ENCODE results near the gene KCNA10.

The KCNA10 gene

GRCh38 chr1:110533230-110533629 lies 14.3 kb upstream of the KCNA10 start:
- TF ChIP-seq SIN3A (IDR thresholded peaks at IDR 0.05; ENCODE audit: borderline replicate concordance, insufficient read depth, low read length), result no peak

- TF ChIP-seq POLR2AphosphoS5 (IDR thresholded peaks at IDR 0.05; ENCODE audit: low read depth, low read length), result no peak
- no peak for TF ChIP-seq TAF1 (IDR thresholded peaks at IDR 0.05; ENCODE audit: borderline replicate concordance, insufficient read depth, low read length)
- TF ChIP-seq SIN3A (IDR thresholded peaks at IDR 0.05; ENCODE audit: borderline replicate concordance, insufficient read depth, low read length), result no peak
- no peak for TF ChIP-seq FOXP2 (optimal IDR thresholded peaks at IDR 0.05; ENCODE audit: borderline replicate concordance, extremely low read depth, extremely low read length, insufficient read depth)
- TF ChIP-seq REST (IDR thresholded peaks at IDR 0.05; ENCODE audit: insufficient read depth in 1 of 2, low read depth in 2 of 2, low read length in 2 of 2), result no peak
Measured at GRCh38 chr1:110529011-110529410, 10.0 kb upstream of the KCNA10 start.

- TF ChIP-seq TAF1 (IDR thresholded peaks at IDR 0.05; ENCODE audit: borderline replicate concordance, insufficient read depth, low read length), result no peak
Measured at GRCh38 chr1:110526201-110526780, 7.3 kb upstream of the KCNA10 start.

GRCh38 chr1:110525249-110525595 lies 6.2 kb upstream of the KCNA10 start:
- TF ChIP-seq POLR2AphosphoS5 (IDR thresholded peaks at IDR 0.05; ENCODE audit: low read depth, low read length), result no peak
- TF ChIP-seq SIN3A (IDR thresholded peaks at IDR 0.05; ENCODE audit: borderline replicate concordance, insufficient read depth, low read length), result no peak
- TF ChIP-seq REST (IDR thresholded peaks at IDR 0.05; ENCODE audit: insufficient read depth in 1 of 2, low read depth in 2 of 2, low read length in 2 of 2), result no peak

- TF ChIP-seq POLR2AphosphoS5 (IDR thresholded peaks at IDR 0.05; ENCODE audit: low read depth, low read length) (no peak), FOXP2 (optimal IDR thresholded peaks at IDR 0.05; ENCODE audit: borderline replicate concordance, extremely low read depth, extremely low read length, insufficient read depth) (no peak), REST (IDR thresholded peaks at IDR 0.05; ENCODE audit: insufficient read depth in 1 of 2, low read depth in 2 of 2, low read length in 2 of 2) (no peak), SIN3A (IDR thresholded peaks at IDR 0.05; ENCODE audit: borderline replicate concordance, insufficient read depth, low read length) (no peak), TAF1 (IDR thresholded peaks at IDR 0.05; ENCODE audit: borderline replicate concordance, insufficient read depth, low read length) (no peak)
Measured at GRCh38 chr1:110524311-110525248, 5.6 kb upstream of the KCNA10 start.

- TF ChIP-seq SIN3A (IDR thresholded peaks at IDR 0.05; ENCODE audit: borderline replicate concordance, insufficient read depth, low read length) (no peak), REST (IDR thresholded peaks at IDR 0.05; ENCODE audit: insufficient read depth in 1 of 2, low read depth in 2 of 2, low read length in 2 of 2) (no peak)
Measured at GRCh38 chr1:110523011-110523410, 4.0 kb upstream of the KCNA10 start.

All from PFSK-1 (cell line).